Measurements from ENCODE around the gene CST5.
"Not testable (repeated sequence)": the region's sequence is repeated elsewhere in the genome, so short reads cannot be mapped to it uniquely, and the experiment has no call there.

GRCh38 chr20:23914469-23914868 lies 34.9 kb upstream of the CST5 start:
- not testable (repeated sequence) for TF ChIP-seq CTCF (conservative IDR thresholded peaks at IDR 0.05; ENCODE audit: low read length); EZH2phosphoT487 (IDR thresholded peaks at IDR 0.05; ENCODE audit: borderline replicate concordance, low read depth, low read length)

All from OCI-LY7 (cell line).